ENCODE data around the gene KLHDC3.

GRCh38 chr6:43047998-43048397 is 33.9 kb downstream of the KLHDC3 start:
- TF ChIP-seq POLR2A (IDR thresholded peaks at IDR 0.05), result no peak
- TF ChIP-seq CTCF (IDR thresholded peaks at IDR 0.05 in 4 of 5, conservative IDR thresholded peaks at IDR 0.05 in 1 of 5), result no peak

Measured in gastrocnemius medialis (tissue), 4 donors.